DOHH2 (cell line): Measurements from ENCODE around the gene ADGRA3.

ENCODE experiments used
- H3F3A ChIP-seq: fragments of 200-600 bp; sonication (generic), shearing (Covaris generic); 2 replicates; pipeline ENCODE4 v1.6.0; 2016; ENCODE audit warnings: antibody characterized with exemption, mild to moderate bottlenecking; ENCODE audit not compliant: control insufficient read depth, insufficient read depth
- H3K27ac ChIP-seq: fragments of 200-600 bp; sonication (generic); 2 replicates; pipeline ENCODE4 v1.5.1; 2014; ENCODE audit warnings: low read depth, mild to moderate bottlenecking, low read length, moderate library complexity
- H3K27me3 ChIP-seq: fragments of 200-600 bp; sonication (generic); 2 replicates; pipeline ENCODE4 v1.6.1; 2014; ENCODE audit warnings: mild to moderate bottlenecking, low read length, mixed read lengths; ENCODE audit not compliant: control insufficient read depth
- H3K36me3 ChIP-seq: fragments of 200-600 bp; sonication (generic); 2 replicates; pipeline ENCODE4 v1.6.1; 2014; ENCODE audit warnings: mild to moderate bottlenecking, low read length, moderate library complexity, mixed read lengths; ENCODE audit not compliant: control insufficient read depth
- H3K4me1 ChIP-seq: fragments of 200-600 bp; sonication (generic); 2 replicates; pipeline ENCODE4 v1.6.1; 2014; ENCODE audit warnings: mild to moderate bottlenecking, low read length, mixed read lengths; ENCODE audit not compliant: control insufficient read depth
- H3K4me2 ChIP-seq: fragments of 200-600 bp; sonication (generic); 2 replicates; pipeline ENCODE4 v1.6.0; 2014; ENCODE audit warnings: mild to moderate bottlenecking, low read length, moderate library complexity
- H3K4me3 ChIP-seq: fragments of 200-600 bp; sonication (generic); 2 replicates; pipeline ENCODE4 v1.5.1; 2014; ENCODE audit warnings: mild to moderate bottlenecking, low read length, mixed read lengths
- H3K79me2 ChIP-seq: fragments of 200-600 bp; sonication (generic); 2 replicates; pipeline ENCODE4 v1.6.1; 2014; ENCODE audit warnings: mild to moderate bottlenecking, low read length, mixed read lengths; ENCODE audit not compliant: control insufficient read depth
- H3K9me2 ChIP-seq: fragments of 200-600 bp; sonication (generic); replicated peaks from 2 replicates; pipeline ENCODE4 v1.6.1; 2014; ENCODE audit warnings: mild to moderate bottlenecking, low read length, mixed read lengths; ENCODE audit not compliant: control insufficient read depth
- H3K9me3 ChIP-seq: fragments of 200-600 bp; sonication (generic); 2 replicates; pipeline ENCODE4 v1.6.1; 2014; ENCODE audit warnings: antibody characterized with exemption, low read length, mixed read lengths; ENCODE audit not compliant: control insufficient read depth, insufficient read depth
- H4K20me1 ChIP-seq: fragments of 200-600 bp; sonication (generic); 2 replicates; pipeline ENCODE4 v1.6.0; 2014; ENCODE audit warnings: low read depth, mild to moderate bottlenecking, antibody characterized with exemption, low read length, moderate library complexity; ENCODE audit not compliant: control insufficient read depth, insufficient read depth
- EZH2phosphoT487 ChIP-seq: fragments of 200-600 bp; sonication (generic); IDR thresholded peaks from 2 replicates; pipeline ENCODE4 v1.6.1; 2017; ENCODE audit warnings: borderline replicate concordance, mild to moderate bottlenecking, antibody characterized with exemption, low read length, moderate library complexity, mixed read lengths
- TF ChIP-seq, protein P1 (sequence below): fragments of 200-600 bp; sonication (generic); IDR thresholded peaks from one replicate; pipeline ENCODE4 v1.5.1; 2014; ENCODE audit warnings: antibody characterized with exemption, mild to moderate bottlenecking, low read depth, low read length; ENCODE audit not compliant: poor library complexity, severe bottlenecking

Gene ADGRA3

DNA sequence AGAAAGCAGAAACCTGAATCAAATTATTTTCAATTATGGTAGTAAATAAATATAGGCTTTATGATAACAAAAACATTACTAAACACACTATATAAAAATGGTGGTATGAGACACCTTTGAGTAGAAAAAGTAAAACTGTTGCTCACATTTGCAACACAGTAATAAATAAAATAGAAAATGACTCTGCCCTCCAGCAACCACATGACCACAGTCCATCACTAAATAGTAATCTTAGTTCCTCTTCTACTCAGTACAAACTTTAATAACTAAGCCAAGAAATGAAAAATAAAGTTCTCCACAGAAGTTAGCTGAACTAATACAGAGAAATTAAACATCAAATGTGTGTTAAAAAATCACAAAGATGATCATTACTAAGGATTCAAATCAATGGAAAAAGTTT lies 108.5 kb downstream of the ADGRA3 start:
- no peaks in the 10 kb centered on the region for H3K79me2 ChIP-seq
- H4K20me1 ChIP-seq, result no peaks in the 10 kb centered on the region
- no peak overlapping the region for H3K27ac ChIP-seq
- no peak overlapping the region for H3K4me2 ChIP-seq
- H3K4me1 ChIP-seq, result no peaks in the 10 kb centered on the region
- no peaks in the 10 kb centered on the region for H3F3A ChIP-seq
- no peaks in the 10 kb centered on the region for H3K9me2 ChIP-seq
- H3K4me3 ChIP-seq, result no peak overlapping the region
- H3K27me3 ChIP-seq, result no peaks in the 10 kb centered on the region
- H3K36me3 ChIP-seq, result no peaks in the 10 kb centered on the region
- TF ChIP-seq, protein P1, sequence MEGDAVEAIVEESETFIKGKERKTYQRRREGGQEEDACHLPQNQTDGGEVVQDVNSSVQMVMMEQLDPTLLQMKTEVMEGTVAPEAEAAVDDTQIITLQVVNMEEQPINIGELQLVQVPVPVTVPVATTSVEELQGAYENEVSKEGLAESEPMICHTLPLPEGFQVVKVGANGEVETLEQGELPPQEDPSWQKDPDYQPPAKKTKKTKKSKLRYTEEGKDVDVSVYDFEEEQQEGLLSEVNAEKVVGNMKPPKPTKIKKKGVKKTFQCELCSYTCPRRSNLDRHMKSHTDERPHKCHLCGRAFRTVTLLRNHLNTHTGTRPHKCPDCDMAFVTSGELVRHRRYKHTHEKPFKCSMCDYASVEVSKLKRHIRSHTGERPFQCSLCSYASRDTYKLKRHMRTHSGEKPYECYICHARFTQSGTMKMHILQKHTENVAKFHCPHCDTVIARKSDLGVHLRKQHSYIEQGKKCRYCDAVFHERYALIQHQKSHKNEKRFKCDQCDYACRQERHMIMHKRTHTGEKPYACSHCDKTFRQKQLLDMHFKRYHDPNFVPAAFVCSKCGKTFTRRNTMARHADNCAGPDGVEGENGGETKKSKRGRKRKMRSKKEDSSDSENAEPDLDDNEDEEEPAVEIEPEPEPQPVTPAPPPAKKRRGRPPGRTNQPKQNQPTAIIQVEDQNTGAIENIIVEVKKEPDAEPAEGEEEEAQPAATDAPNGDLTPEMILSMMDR, result no peak
- no peak for TF ChIP-seq EZH2phosphoT487
- H3K9me3 ChIP-seq, result no peaks in the 10 kb centered on the region

DNA sequence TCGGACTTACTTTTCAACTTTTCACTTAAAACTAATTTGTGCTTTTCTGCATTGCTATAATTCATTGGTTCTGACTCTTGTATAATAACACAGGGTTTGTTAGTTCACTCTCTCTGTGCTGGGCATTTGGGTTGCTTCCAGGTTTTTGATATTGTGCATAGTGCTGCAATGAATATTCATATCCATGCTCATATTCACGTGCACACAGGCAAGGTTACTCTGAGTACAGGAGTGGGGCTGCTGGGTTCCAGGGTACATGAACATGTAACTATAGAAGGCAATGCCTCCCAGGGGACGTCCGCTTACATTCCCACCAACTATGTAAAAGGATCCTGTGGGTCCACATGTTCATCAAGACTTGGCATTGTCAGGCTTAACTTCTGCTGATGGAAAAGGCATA lies 117.2 kb downstream of the ADGRA3 start:
- H3K36me3 ChIP-seq, result no peaks in the 10 kb centered on the region
- H3K79me2 ChIP-seq, result no peaks in the 10 kb centered on the region
- no peak overlapping the region for H3K27ac ChIP-seq
- no peak overlapping the region for H3K4me3 ChIP-seq
- no peak overlapping the region for H3K4me2 ChIP-seq
- H3K27me3 ChIP-seq, result no peaks in the 10 kb centered on the region
- no peaks in the 10 kb centered on the region for H3F3A ChIP-seq
- no peaks in the 10 kb centered on the region for H3K9me3 ChIP-seq
- TF ChIP-seq, protein P1, result no peak
- no peak for TF ChIP-seq EZH2phosphoT487
- H4K20me1 ChIP-seq, result no peaks in the 10 kb centered on the region
- no peaks in the 10 kb centered on the region for H3K4me1 ChIP-seq
- H3K9me2 ChIP-seq, result no peaks in the 10 kb centered on the region

DNA sequence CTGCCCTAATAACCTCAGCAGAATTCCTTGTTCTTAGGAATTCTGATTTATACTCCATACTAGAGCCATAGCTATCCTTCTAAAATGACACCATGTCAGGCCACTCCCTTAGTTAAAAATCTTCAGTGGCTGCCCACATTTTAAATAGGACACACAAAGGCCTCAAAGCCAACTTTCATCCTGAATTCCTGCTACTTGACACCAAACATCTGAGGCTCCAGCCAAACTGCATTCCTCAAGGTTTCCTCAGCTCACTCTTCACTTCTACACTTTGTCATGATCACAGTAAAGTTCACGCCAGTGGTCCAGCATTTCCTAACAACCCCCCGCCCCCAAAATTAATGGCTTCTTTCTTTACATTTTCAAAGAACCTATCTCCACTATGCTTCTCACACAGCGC lies 124.3 kb downstream of the ADGRA3 start:
- Histone ChIP-seq H3K4me2 (no peak overlapping the region), H3K27me3 (no peaks in the 10 kb centered on the region), H4K20me1 (no peaks in the 10 kb centered on the region), H3K9me3 (no peaks in the 10 kb centered on the region), H3F3A (no peaks in the 10 kb centered on the region), H3K4me3 (no peak overlapping the region), H3K9me2 (no peaks in the 10 kb centered on the region), H3K79me2 (no peaks in the 10 kb centered on the region), H3K4me1 (no peaks in the 10 kb centered on the region), H3K36me3 (no peaks in the 10 kb centered on the region), H3K27ac (no peak overlapping the region)
- TF ChIP-seq, protein P1, result no peak
- no peak for TF ChIP-seq EZH2phosphoT487
